SK-MEL-5 (cell line): ENCODE measurements around the gene ST6GALNAC2. TPM values are rescaled to one million over a fixed set of nuclear protein-coding genes. Genes with fewer than 3 reads are reported as not detected.
"Not testable (repeated sequence)": the region's sequence is repeated elsewhere in the genome, so short reads cannot be mapped to it uniquely, and the experiment has no call there.

ENCODE experiments used
- DNase-seq: peaks from one replicate; pipeline ENCODE4 v3.0.0-alpha.2; 2016; ENCODE audit warnings: low read depth, low spot score
- in situ Hi-C: cut with HindIII; loops from 2 replicates; pipeline ENCODE4 v1.10.0; 2016; ENCODE audit warnings: low sequenced_read_pairs, high pct_unique_total_duplicates, low pct_unique_long_range_greater_than_20kb
- total RNA-seq: library from RNA; depleted of rRNA; stranded (reverse); fragments of >200 nt; shearing (Covaris generic); gene quantifications from 2 replicates; pipeline ENCODE4 v1.2.3, GENCODE V29; 2014

ST6GALNAC2 gene
- total RNA-seq, 1 experiment from 2014 or later: 96.3 TPM

- no peak for DNase-seq
These were observed 7.8 kb downstream of the ST6GALNAC2 start for GRCh38 chr17:76577876-76578275.

GRCh38 chr17:76576189-76576588 is 9.5 kb downstream of the ST6GALNAC2 start:
- peak; percentile 75 for DNase-seq
- in situ Hi-C loops: loop anchor here (10.0 kb wide), 1 partner anchor 139 kb away; the partner anchor contains the start of gene MXRA7

More at GRCh38 chr17:76577876-76578275, 7.8 kb downstream of the ST6GALNAC2 start:
- in situ Hi-C loops: loop anchor here (10.0 kb wide), 1 partner anchor 137 kb away; the partner anchor contains the start of gene MXRA7

GRCh38 chr17:76575570-76575969 is 10.1 kb downstream of the ST6GALNAC2 start:
- in situ Hi-C loops: loop anchor here (10.0 kb wide), 1 partner anchor 139 kb away; the partner anchor contains the start of gene MXRA7
- DNase-seq: peak; percentile 100

GRCh38 chr17:76574166-76574565 is 11.5 kb downstream of the ST6GALNAC2 start:
- DNase-seq: no peak
- in situ Hi-C loops: loop anchor here (10.0 kb wide), 1 partner anchor 141 kb away; the partner anchor contains the start of gene MXRA7

GRCh38 chr17:76573096-76573495 is 12.6 kb downstream of the ST6GALNAC2 start:
- in situ Hi-C loops: loop anchor here (10.0 kb wide), 1 partner anchor 142 kb away; the partner anchor contains the start of gene MXRA7
- DNase-seq: no peak

- in situ Hi-C loops: loop anchor here (10.0 kb wide), 1 partner anchor 142 kb away; the partner anchor contains the start of gene MXRA7
- DNase-seq: peak; percentile 95
These were observed 13.3 kb downstream of the ST6GALNAC2 start for GRCh38 chr17:76572201-76572910.

GRCh38 chr17:76570877-76571471 is 14.7 kb downstream of the ST6GALNAC2 start:
- peak; percentile 11 for DNase-seq
- in situ Hi-C loops: loop anchor here (10.0 kb wide), 1 partner anchor 144 kb away; the partner anchor contains the start of gene MXRA7

- no peak for DNase-seq
- in situ Hi-C loops: loop anchor here (10.0 kb wide), 1 partner anchor 144 kb away; the partner anchor contains the start of gene MXRA7
These were observed 15.2 kb downstream of the ST6GALNAC2 start for GRCh38 chr17:76570457-76570856.

GRCh38 chr17:76569607-76570279 is 15.9 kb downstream of the ST6GALNAC2 start:
- in situ Hi-C loops: loop anchor here (10.0 kb wide), 1 partner anchor 145 kb away; the partner anchor contains the start of gene MXRA7
- peak; percentile 95 for DNase-seq

- in situ Hi-C loops: no loop called here
- no peak for DNase-seq
These were observed 16.8 kb downstream of the ST6GALNAC2 start for GRCh38 chr17:76568811-76569221.

- DNase-seq: peak; percentile 94
- in situ Hi-C loops: no loop called here
These were observed 17.8 kb downstream of the ST6GALNAC2 start for GRCh38 chr17:76567634-76568432.

GRCh38 chr17:76566988-76567431 is 18.6 kb downstream of the ST6GALNAC2 start:
- in situ Hi-C loops: no loop called here
- no peak for DNase-seq

GRCh38 chr17:76566613-76566943 is 19.1 kb downstream of the ST6GALNAC2 start:
- DNase-seq: no peak
- in situ Hi-C loops: no loop called here

GRCh38 chr17:76565728-76566612 is 19.7 kb downstream of the ST6GALNAC2 start:
- DNase-seq: peak; percentile 54
- in situ Hi-C loops: no loop called here

- peak; percentile 51 for DNase-seq
- in situ Hi-C loops: not testable (repeated sequence)
These were observed 20.5 kb downstream of the ST6GALNAC2 start for GRCh38 chr17:76564991-76565727.

GRCh38 chr17:76563359-76563758 is 22.3 kb downstream of the ST6GALNAC2 start:
- in situ Hi-C loops, DNase-seq: not testable (repeated sequence)
